AG04449 (cell line): Measurements from ENCODE around the gene DZIP3.
"Not testable (repeated sequence)": the region's sequence is repeated elsewhere in the genome, so short reads cannot be mapped to it uniquely, and the experiment has no call there.

ENCODE experiments used
- CTCF ChIA-PET: fragments of 350-600 bp; formaldehyde crosslinking; extraction: SDS; loops from one replicate; lab custom pipeline; 2021; ENCODE audit warnings: antibody characterized with exemption; lab: Yijun Ruan, JAX
- POLR2A ChIA-PET: fragments of 400-600, 350-600 bp; formaldehyde crosslinking; extraction: SDS; loops from one replicate; lab custom pipeline; 2020; ENCODE audit warnings: antibody characterized with exemption, inconsistent platforms; lab: Yijun Ruan, JAX
- DNase-seq: peaks from one replicate; pipeline ENCODE4 v3.0.0-alpha.2; 2010; ENCODE audit warnings: low read depth, low spot score
- H3K4me3 ChIP-seq: 2 replicates; pipeline ENCODE4 v1.5.1; 2011; ENCODE audit warnings: low read depth, mild to moderate bottlenecking, control low read depth, low read length
- CTCF ChIP-seq: IDR thresholded peaks from one replicate; pipeline ENCODE4 v1.5.1; 2011; ENCODE audit warnings: mild to moderate bottlenecking, moderate library complexity, low read length, control low read depth, inconsistent platforms; ENCODE audit not compliant: insufficient read depth; ENCODE audit errors: missing control alignments

The DZIP3 gene

GRCh38 chr3:108610651-108611050 lies 21.1 kb downstream of the DZIP3 start:
- no peak for TF ChIP-seq CTCF
- no peak overlapping the region for H3K4me3 ChIP-seq
- no peak for DNase-seq
- POLR2A ChIA-PET = no interaction called here
- CTCF ChIA-PET = no interaction called here

- DNase-seq, CTCF ChIA-PET, POLR2A ChIA-PET, H3K4me3 ChIP-seq: not testable (repeated sequence)
Measured at GRCh38 chr3:108616090-108616489, 26.6 kb downstream of the DZIP3 start.

- no peak overlapping the region for H3K4me3 ChIP-seq
- ChIA-PET CTCF (no interaction called here), POLR2A (no interaction called here)
- no peak for TF ChIP-seq CTCF
- DNase-seq = no peak
Measured at GRCh38 chr3:108620250-108620649, 30.7 kb downstream of the DZIP3 start.

- H3K4me3 ChIP-seq = no peak overlapping the region
- ChIA-PET CTCF (interaction anchor here (1.2 kb wide), 1 partner anchor 39 kb away, joined by 3 read pairs; no protein-coding TSS in a partner anchor), POLR2A (no interaction called here)
- no peak for DNase-seq
- TF ChIP-seq CTCF = no peak
Measured at GRCh38 chr3:108623504-108623903, 34.0 kb downstream of the DZIP3 start.

GRCh38 chr3:108629974-108630373 lies 40.5 kb downstream of the DZIP3 start:
- CTCF ChIA-PET = no interaction called here
- H3K4me3 ChIP-seq = no peak overlapping the region
- TF ChIP-seq CTCF = no peak
- no peak for DNase-seq
- POLR2A ChIA-PET = no interaction called here

GRCh38 chr3:108642526-108642925 lies 53.0 kb downstream of the DZIP3 start:
- CTCF ChIA-PET = interaction anchor here (1.5 kb wide), 1 partner anchor 20 kb away, joined by 6 read pairs; no protein-coding TSS in a partner anchor

More at GRCh38 chr3:108642526-108642925, 53.0 kb downstream of the DZIP3 start:
- POLR2A ChIA-PET = no interaction called here
- no peak for TF ChIP-seq CTCF
- peak; percentile 1 for DNase-seq
- no peak overlapping the region for H3K4me3 ChIP-seq
